ENCODE data around the gene MAPT. TPM values are rescaled to one million over a fixed set of nuclear protein-coding genes. Genes with fewer than 3 reads are reported as not detected.

MAPT gene
- total RNA-seq, 1 donor from 2014 or later, result 2.1 TPM

DNA sequence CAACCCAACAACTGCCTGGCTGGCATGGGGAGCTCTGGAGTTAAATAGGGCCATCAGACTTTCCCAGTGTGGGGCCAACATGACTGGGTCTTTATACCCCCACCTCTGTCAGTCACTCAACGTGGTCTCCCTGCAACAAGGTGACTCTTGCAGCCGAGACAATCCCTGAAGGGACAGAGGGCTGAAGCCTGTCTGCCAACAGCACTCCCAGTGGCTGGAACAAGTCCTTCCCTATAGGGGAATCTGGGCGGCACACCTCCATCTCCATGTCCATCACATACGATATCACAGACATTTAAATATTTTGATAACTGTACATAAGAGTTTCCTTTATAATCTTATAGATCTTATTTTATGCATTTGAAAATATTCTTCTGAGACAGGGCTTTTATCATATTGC, 4.8 kb upstream of the MAPT start:
- Mint-ChIP-seq H3K9me3 (ENCODE audit: unreplicated experiment) (peaks cover 3% of the 10 kb centered on the region), H3K4me3 (ENCODE audit: unreplicated experiment) (no peak overlapping the region), H3K27me3 (ENCODE audit: low read depth, unreplicated experiment) (peaks cover 36% of the 10 kb centered on the region), H3K4me1 (ENCODE audit: low read depth, unreplicated experiment) (no peaks in the 10 kb centered on the region), H3K36me3 (ENCODE audit: low read depth, unreplicated experiment) (no peaks in the 10 kb centered on the region), H3K27ac (ENCODE audit: unreplicated experiment) (no peak overlapping the region)
- no peaks in the 10 kb centered on the region for H3K9me3 ChIP-seq (ENCODE audit: insufficient read depth, low read depth, low read length)
- H3K79me2 ChIP-seq (ENCODE audit: insufficient read depth, low read length), result no peaks in the 10 kb centered on the region
- H2AFZ ChIP-seq (ENCODE audit: low read depth, low read length), result no peak overlapping the region
- TF ChIP-seq, protein P1, sequence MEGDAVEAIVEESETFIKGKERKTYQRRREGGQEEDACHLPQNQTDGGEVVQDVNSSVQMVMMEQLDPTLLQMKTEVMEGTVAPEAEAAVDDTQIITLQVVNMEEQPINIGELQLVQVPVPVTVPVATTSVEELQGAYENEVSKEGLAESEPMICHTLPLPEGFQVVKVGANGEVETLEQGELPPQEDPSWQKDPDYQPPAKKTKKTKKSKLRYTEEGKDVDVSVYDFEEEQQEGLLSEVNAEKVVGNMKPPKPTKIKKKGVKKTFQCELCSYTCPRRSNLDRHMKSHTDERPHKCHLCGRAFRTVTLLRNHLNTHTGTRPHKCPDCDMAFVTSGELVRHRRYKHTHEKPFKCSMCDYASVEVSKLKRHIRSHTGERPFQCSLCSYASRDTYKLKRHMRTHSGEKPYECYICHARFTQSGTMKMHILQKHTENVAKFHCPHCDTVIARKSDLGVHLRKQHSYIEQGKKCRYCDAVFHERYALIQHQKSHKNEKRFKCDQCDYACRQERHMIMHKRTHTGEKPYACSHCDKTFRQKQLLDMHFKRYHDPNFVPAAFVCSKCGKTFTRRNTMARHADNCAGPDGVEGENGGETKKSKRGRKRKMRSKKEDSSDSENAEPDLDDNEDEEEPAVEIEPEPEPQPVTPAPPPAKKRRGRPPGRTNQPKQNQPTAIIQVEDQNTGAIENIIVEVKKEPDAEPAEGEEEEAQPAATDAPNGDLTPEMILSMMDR (IDR thresholded peaks at IDR 0.05; ENCODE audit: insufficient read depth, low read depth, low read length), result no peak
- no peak for TF ChIP-seq EZH2 (IDR thresholded peaks at IDR 0.05; ENCODE audit: insufficient read depth, low read length)
- FAIRE-seq (no peak), DNase-seq (ENCODE audit: low read depth) (no peak)
- H3K4me2 ChIP-seq (ENCODE audit: low read length), result no peak overlapping the region
- no peak overlapping the region for H3K4me3 ChIP-seq (ENCODE audit: insufficient read depth, low read depth, low read length)
- no peaks in the 10 kb centered on the region for H3K36me3 ChIP-seq (ENCODE audit: insufficient read depth, low read length)
- no peaks in the 10 kb centered on the region for H3K4me1 ChIP-seq (ENCODE audit: insufficient read depth, low read length)
- peaks cover 2% of the 10 kb centered on the region for H3K27me3 ChIP-seq (ENCODE audit: insufficient read depth, low read length)
- no peaks in the 10 kb centered on the region for H4K20me1 ChIP-seq (ENCODE audit: insufficient read depth, low read length)
- H3K27ac ChIP-seq (ENCODE audit: low read depth, low read length), result no peak overlapping the region
- H3K9ac ChIP-seq (ENCODE audit: low read length), result no peak overlapping the region

DNA sequence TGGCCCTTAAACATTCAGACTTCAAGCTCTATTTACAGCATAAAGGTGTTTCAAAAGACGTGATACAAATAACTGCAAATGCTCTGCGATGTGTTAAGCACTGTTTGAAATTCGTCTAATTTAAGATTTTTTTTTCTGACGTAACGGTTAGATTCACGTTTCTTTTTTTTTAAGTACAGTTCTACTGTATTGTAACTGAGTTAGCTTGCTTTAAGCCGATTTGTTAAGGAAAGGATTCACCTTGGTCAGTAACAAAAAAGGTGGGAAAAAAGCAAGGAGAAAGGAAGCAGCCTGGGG, 681 bp upstream of the MAPT start:
- peaks cover 44% of the 10 kb centered on the region for H3K27me3 Mint-ChIP-seq (ENCODE audit: low read depth, unreplicated experiment)
- no peaks in the 10 kb centered on the region for H3K36me3 ChIP-seq (ENCODE audit: insufficient read depth, low read length)
- H3K27ac ChIP-seq (ENCODE audit: low read depth, low read length), result no peak overlapping the region
- H3K4me2 ChIP-seq (ENCODE audit: low read length), result peak overlapping the region; percentile 98
- H3K4me3 ChIP-seq (ENCODE audit: insufficient read depth, low read depth, low read length), result peak overlapping the region; percentile 71
- H3K4me1 Mint-ChIP-seq (ENCODE audit: low read depth, unreplicated experiment), result no peaks in the 10 kb centered on the region
- H3K36me3 Mint-ChIP-seq (ENCODE audit: low read depth, unreplicated experiment), result no peaks in the 10 kb centered on the region
- peak overlapping the region; percentile 92 for H2AFZ ChIP-seq (ENCODE audit: low read depth, low read length)
- no peak for FAIRE-seq
- H4K20me1 ChIP-seq (ENCODE audit: insufficient read depth, low read length), result no peaks in the 10 kb centered on the region
- DNase-seq (ENCODE audit: low read depth), result no peak
- no peaks in the 10 kb centered on the region for H3K79me2 ChIP-seq (ENCODE audit: insufficient read depth, low read length)
- H3K4me1 ChIP-seq (ENCODE audit: insufficient read depth, low read length), result no peaks in the 10 kb centered on the region
- peak overlapping the region; percentile 85 for H3K4me3 Mint-ChIP-seq (ENCODE audit: unreplicated experiment)
- peaks cover 33% of the 10 kb centered on the region for H3K27me3 ChIP-seq (ENCODE audit: insufficient read depth, low read length)
- H3K9me3 Mint-ChIP-seq (ENCODE audit: unreplicated experiment), result no peaks in the 10 kb centered on the region
- H3K27ac Mint-ChIP-seq (ENCODE audit: unreplicated experiment), result no peak overlapping the region
- peak overlapping the region; percentile 56 for H3K9ac ChIP-seq (ENCODE audit: low read length)
- H3K9me3 ChIP-seq (ENCODE audit: insufficient read depth, low read depth, low read length), result no peaks in the 10 kb centered on the region
- no peak for TF ChIP-seq EZH2 (IDR thresholded peaks at IDR 0.05; ENCODE audit: insufficient read depth, low read length)
- TF ChIP-seq, protein P1 (IDR thresholded peaks at IDR 0.05; ENCODE audit: insufficient read depth, low read depth, low read length), result no peak

DNA sequence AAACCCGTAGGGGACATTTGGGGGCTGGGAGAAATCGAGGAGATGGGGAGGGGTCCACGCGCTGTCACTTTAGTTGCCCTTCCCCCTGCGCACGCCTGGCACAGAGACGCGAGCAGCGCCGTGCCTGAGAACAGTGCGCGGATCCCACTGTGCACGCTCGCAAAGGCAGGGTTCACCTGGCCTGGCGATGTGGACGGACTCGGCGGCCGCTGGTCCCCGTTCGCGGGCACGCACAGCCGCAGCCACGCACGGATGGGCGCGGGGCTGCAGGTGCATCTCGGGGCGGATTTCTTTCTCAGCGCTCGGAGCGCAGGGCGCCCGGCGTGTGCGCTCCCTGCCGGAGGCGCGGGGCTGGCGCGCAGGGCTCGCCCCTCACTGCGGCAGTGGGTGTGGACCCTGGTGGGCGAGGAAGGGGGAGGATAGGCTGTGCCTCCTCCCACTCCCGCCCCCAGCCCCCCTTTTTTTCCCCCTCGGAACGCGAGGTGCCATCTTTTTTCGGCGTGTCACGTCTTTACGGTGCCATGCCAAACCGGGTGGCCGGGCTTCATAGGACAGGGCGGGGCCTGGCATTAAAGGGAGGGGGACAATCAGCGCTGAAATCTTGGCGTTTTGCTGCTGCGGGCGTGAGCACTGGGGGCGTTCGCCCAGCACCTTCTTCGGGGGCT, 1.1 kb downstream of the MAPT start:
- Histone ChIP-seq H4K20me1 (ENCODE audit: insufficient read depth, low read length) (no peaks in the 10 kb centered on the region), H2AFZ (ENCODE audit: low read depth, low read length) (no peak overlapping the region), H3K79me2 (ENCODE audit: insufficient read depth, low read length) (no peaks in the 10 kb centered on the region), H3K27ac (ENCODE audit: low read depth, low read length) (no peak overlapping the region), H3K36me3 (ENCODE audit: insufficient read depth, low read length) (no peaks in the 10 kb centered on the region), H3K9ac (ENCODE audit: low read length) (no peak overlapping the region), H3K27me3 (ENCODE audit: insufficient read depth, low read length) (peaks cover 45% of the 10 kb centered on the region), H3K9me3 (ENCODE audit: insufficient read depth, low read depth, low read length) (no peaks in the 10 kb centered on the region), H3K4me1 (ENCODE audit: insufficient read depth, low read length) (no peaks in the 10 kb centered on the region), H3K4me2 (ENCODE audit: low read length) (peak overlapping the region; percentile 98), H3K4me3 (ENCODE audit: insufficient read depth, low read depth, low read length) (no peak overlapping the region)
- H3K9me3 Mint-ChIP-seq (ENCODE audit: unreplicated experiment), result no peaks in the 10 kb centered on the region
- no peak overlapping the region for H3K27ac Mint-ChIP-seq (ENCODE audit: unreplicated experiment)
- FAIRE-seq, result no peak
- peaks cover 53% of the 10 kb centered on the region for H3K27me3 Mint-ChIP-seq (ENCODE audit: low read depth, unreplicated experiment)
- TF ChIP-seq, protein P1 (IDR thresholded peaks at IDR 0.05; ENCODE audit: insufficient read depth, low read depth, low read length), result no peak
- TF ChIP-seq EZH2 (IDR thresholded peaks at IDR 0.05; ENCODE audit: insufficient read depth, low read length), result peak; percentile 72
- no peak for DNase-seq (ENCODE audit: low read depth)
- H3K4me1 Mint-ChIP-seq (ENCODE audit: low read depth, unreplicated experiment), result no peaks in the 10 kb centered on the region
- no peaks in the 10 kb centered on the region for H3K36me3 Mint-ChIP-seq (ENCODE audit: low read depth, unreplicated experiment)
- H3K4me3 Mint-ChIP-seq (ENCODE audit: unreplicated experiment), result peak overlapping the region; percentile 84

Data from astrocyte (in vitro differentiated cells and primary cell).